ENCODE results near the gene CYP26C1. TPM values are rescaled to one million over a fixed set of nuclear protein-coding genes. Genes with fewer than 3 reads are reported as not detected.

CYP26C1 gene
- total RNA-seq, 1 experiment from 2014 or later: 0.79 TPM

DNA sequence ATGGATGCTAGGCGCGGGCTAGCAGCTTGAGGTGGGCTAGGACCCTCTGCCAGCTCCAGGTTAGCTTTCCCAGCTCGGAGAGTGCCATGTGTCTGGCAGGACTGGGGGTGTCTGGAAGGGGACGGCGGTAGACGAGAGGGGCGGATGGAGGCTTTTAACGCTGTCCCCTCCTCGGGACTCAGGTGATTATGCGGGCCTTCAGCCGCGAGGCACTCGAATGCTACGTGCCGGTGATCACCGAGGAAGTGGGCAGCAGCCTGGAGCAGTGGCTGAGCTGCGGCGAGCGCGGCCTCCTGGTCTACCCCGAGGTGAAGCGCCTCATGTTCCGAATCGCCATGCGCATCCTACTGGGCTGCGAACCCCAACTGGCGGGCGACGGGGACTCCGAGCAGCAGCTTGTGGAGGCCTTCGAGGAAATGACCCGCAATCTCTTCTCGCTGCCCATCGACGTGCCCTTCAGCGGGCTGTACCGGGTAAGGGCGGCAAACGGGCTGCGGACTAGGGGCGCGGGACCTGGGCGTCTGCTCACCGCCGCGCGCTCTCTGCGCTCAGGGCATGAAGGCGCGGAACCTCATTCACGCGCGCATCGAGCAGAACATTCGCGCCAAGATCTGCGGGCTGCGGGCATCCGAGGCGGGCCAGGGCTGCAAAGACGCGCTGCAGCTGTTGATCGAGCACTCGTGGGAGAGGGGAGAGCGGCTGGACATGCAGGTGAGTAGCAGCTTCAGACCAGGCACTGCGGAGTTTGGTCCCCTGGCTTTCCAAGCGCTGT lies 14.2 kb downstream of the CYP26C1 start:
- H3K9ac ChIP-seq (ENCODE audit: extremely low read depth, insufficient read length, low read length): no peak overlapping the region
- H3K27ac Mint-ChIP-seq: peak overlapping the region in 1 of 3 experiments; percentile 67; a peak in 1 of 7 replicates

More for the DNA sequence above, 14.2 kb downstream of the CYP26C1 start:
- Mint-ChIP-seq H3K4me1 (peaks cover 38 to 45% of the 10 kb centered on the region in 2 experiments), H3K27me3 (ENCODE audit: low read depth) (peaks cover 75% of the 10 kb centered on the region), H3K4me3 (peak overlapping the region; percentile 90 to 95), H3K36me3 (ENCODE audit: insufficient read depth in 1 of 3, low read depth in 3 of 3) (peaks cover 0 to 38% (median 38%) of the 10 kb centered on the region in 3 experiments; a peak in 6 of 7 replicates), H3K9me3 (peaks cover 0 to 3% of the 10 kb centered on the region in 2 experiments; a peak in 3 of 5 replicates)
- Histone ChIP-seq H2BK120ac (ENCODE audit: low read depth, low read length, poor library complexity, severe bottlenecking) (no peak overlapping the region), H4K8ac (replicated peaks; ENCODE audit: insufficient read length, low read depth, low read length) (no peak overlapping the region), H2AFZ (ENCODE audit: low read length) (no peak overlapping the region), H2BK15ac (ENCODE audit: low read depth, low read length) (no peak overlapping the region), H4K5ac (ENCODE audit: insufficient read length, low read depth, low read length) (no peak overlapping the region), H3K27ac (ENCODE audit: insufficient read length, low read depth, low read length) (no peak overlapping the region), H3T11ph (ENCODE audit: low read length) (no peak overlapping the region), H3K4ac (ENCODE audit: low read depth, low read length) (no peak overlapping the region), H4K20me1 (ENCODE audit: control insufficient read depth, insufficient read depth, insufficient read length) (no peaks in the 10 kb centered on the region), H2BK12ac (ENCODE audit: insufficient read length, low read depth, low read length) (no peak overlapping the region), H3K23ac (ENCODE audit: insufficient read length, low read depth, low read length) (no peak overlapping the region), H3K79me2 (ENCODE audit: insufficient read depth, low read length) (no peaks in the 10 kb centered on the region), H2AK5ac (ENCODE audit: insufficient read length, low read length) (no peak overlapping the region), H3K9me3 (ENCODE audit: control insufficient read depth, low read depth, low read length) (no peaks in the 10 kb centered on the region), H3K4me1 (ENCODE audit: insufficient read depth, low read length) (no peaks in the 10 kb centered on the region), H3K56ac (ENCODE audit: insufficient read length, low read depth, low read length) (no peak overlapping the region), H2BK5ac (ENCODE audit: insufficient read length, low read length) (no peak overlapping the region), H3K79me1 (ENCODE audit: insufficient read depth, low read depth, low read length, poor library complexity, severe bottlenecking) (no peaks in the 10 kb centered on the region), H2BK20ac (ENCODE audit: low read depth, low read length, poor library complexity, severe bottlenecking) (no peak overlapping the region), H3K27me3 (ENCODE audit: insufficient read depth, low read length) (peaks cover 66% of the 10 kb centered on the region), H3K14ac (ENCODE audit: insufficient read depth, low read length) (no peak overlapping the region; the same call in 1 of the 2 replicates), H4K91ac (ENCODE audit: insufficient read length, low read depth, low read length) (no peak overlapping the region), H3K4me2 (ENCODE audit: insufficient read depth, insufficient read length, low read length) (peak overlapping the region; percentile 82), H3K18ac (ENCODE audit: insufficient read length, low read depth, low read length) (no peak overlapping the region), H3K23me2 (ENCODE audit: insufficient read length, low read depth, low read length, poor library complexity, severe bottlenecking) (peaks cover 25% of the 10 kb centered on the region)
- WGBS (ENCODE audit: extremely low coverage, insufficient read length, low lambda C conversion rate): no CpG with 5 or more reads among the region's 67 CpGs
- DNase-seq: peak; percentile 58
- no peak for TF ChIP-seq CTCF (conservative IDR thresholded peaks at IDR 0.05)

Measured in H9 (cell line).